K562 (cell line): ENCODE results near the gene EFNA2. TPM values are rescaled to one million over a fixed set of nuclear protein-coding genes. Genes with fewer than 3 reads are reported as not detected.
A peak's percentile ranks its signal among the peaks of the same experiment; 100 is the strongest.

Experiments used
- ATAC-seq: fragments of 200-7000 bp; cut with Tn5 transposase; 3 replicates; pipeline ENCODE4 v1.9.1; 2020; ENCODE audit warnings: moderate library complexity
- BruUV-seq: library from RNA; stranded (reverse); fragments of 400-500 nt; replicated peaks from 2 replicates; lab custom pipeline; 2021; lab: Mats Ljungman, UMichigan
- CTCF ChIA-PET: fragments of 300-600 bp; formaldehyde crosslinking; extraction: SDS; loops from one replicate; lab custom pipeline; 2021; ENCODE audit warnings: low intra/inter-chr PET ratio; lab: Yijun Ruan, JAX
- POLR2A ChIA-PET: fragments of 300-600, 350-650 bp; sonication (Branson Sonifier 250); formaldehyde crosslinking; extraction: SDS; loops from one replicate; lab custom pipeline; 2021; ENCODE audit warnings: antibody characterized with exemption, inconsistent platforms; lab: Yijun Ruan, JAX
- DNase-seq, 4 experiments: peaks; one replicate each; pipeline versions ENCODE4 v3.0.0 to v3.0.0-alpha.2; 2011 to 2018; ENCODE audit warnings: low spot score in 3 of 4, mixed read lengths in 3 of 4; ENCODE audit errors: extremely low read depth in 1 of 4
- FAIRE-seq: peaks from 2 replicates; lab custom pipeline; 2011; peaks lifted over from hg19 to GRCh38; lab: Jason Lieb, UNC
- H2AFZ ChIP-seq: 2 replicates; pipeline ENCODE4 v1.6.0; 2011; ENCODE audit warnings: low read depth, low read length, control low read depth, inconsistent platforms
- H3K27ac ChIP-seq: fragments of 200-600 bp; 3 replicates; pipeline ENCODE4 v1.8.0; 2011; ENCODE audit warnings: low read depth, mild to moderate bottlenecking, control low read depth, inconsistent platforms, low read length, moderate library complexity, mixed read lengths; ENCODE audit errors: extremely low read depth
- H3K27me3 ChIP-seq, 2 experiments: fragments of 300-600 bp in 1 of 2; 2 replicates in 1 of 2; 3 replicates in 1 of 2; pipeline versions ENCODE4 v1.6.0 to v1.8.0; 2011; ENCODE audit warnings: inconsistent platforms in 2 of 2, low read length in 2 of 2, mild to moderate bottlenecking in 1 of 2, mixed read lengths in 1 of 2, moderate library complexity in 1 of 2; ENCODE audit not compliant: control insufficient read depth in 2 of 2, insufficient read depth in 2 of 2
- H3K36me3 ChIP-seq: fragments of 300-600 bp; 3 replicates; pipeline ENCODE4 v1.8.0; 2011; ENCODE audit warnings: mild to moderate bottlenecking, low read length, inconsistent platforms; ENCODE audit not compliant: control insufficient read depth, insufficient read depth
- H3K4me1 ChIP-seq, 2 experiments: fragments of 200-600 bp in 1 of 2; replicated peaks in 1 of 2; 2 replicates in 1 of 2; 3 replicates in 1 of 2; pipeline versions ENCODE4 v1.5.1 to v1.8.0; 2011; ENCODE audit warnings: inconsistent platforms in 2 of 2, low read length in 2 of 2, mild to moderate bottlenecking in 1 of 2, mixed read lengths in 1 of 2, moderate library complexity in 1 of 2; ENCODE audit not compliant: control insufficient read depth in 2 of 2, insufficient read depth in 2 of 2
- H3K4me2 ChIP-seq: 2 replicates; pipeline ENCODE4 v1.6.1; 2011; ENCODE audit warnings: low read length, control low read depth, inconsistent platforms, mixed read lengths; ENCODE audit not compliant: insufficient read depth
- H3K4me3 ChIP-seq: fragments of 200-600 bp; sonication (generic), shearing (Covaris generic); 2 replicates; pipeline ENCODE4 v1.5.1; 2016; ENCODE audit warnings: control low read depth, inconsistent platforms
- H3K79me2 ChIP-seq: fragments of 200-600 bp; 3 replicates; pipeline ENCODE4 v1.8.0; 2011; ENCODE audit warnings: low read length, inconsistent platforms; ENCODE audit not compliant: control insufficient read depth, insufficient read depth
- H3K9ac ChIP-seq, 2 experiments: 2 replicates each; pipeline versions ENCODE4 v1.6.0 to v1.6.1; 2011; ENCODE audit warnings: low read depth in 2 of 2, low read length in 2 of 2, control low read depth in 1 of 2, inconsistent platforms in 1 of 2, mild to moderate bottlenecking in 1 of 2, mixed read lengths in 1 of 2; ENCODE audit not compliant: insufficient read depth in 1 of 2
- H3K9me1 ChIP-seq: one replicate; pipeline ENCODE4 v1.6.0; 2011; ENCODE audit warnings: inconsistent platforms, mild to moderate bottlenecking, low read length, moderate library complexity; ENCODE audit not compliant: control insufficient read depth, insufficient read depth
- H3K9me3 ChIP-seq: replicated peaks from 2 replicates; pipeline ENCODE4 v1.5.1; 2011; ENCODE audit warnings: low read depth, low read length, inconsistent platforms; ENCODE audit not compliant: control insufficient read depth, insufficient read depth
- H4K20me1 ChIP-seq: replicated peaks from 2 replicates; pipeline ENCODE4 v1.6.1; 2011; ENCODE audit warnings: low read length, inconsistent platforms, mixed read lengths; ENCODE audit not compliant: control insufficient read depth, insufficient read depth
- BCOR ChIP-seq: fragments of 450-650 bp; IDR thresholded peaks from 2 replicates; pipeline ENCODE4 v1.6.1; 2016
- CREB3L1 ChIP-seq: fragments of 450-650 bp; IDR thresholded peaks from 2 replicates; pipeline ENCODE4 v1.6.1; 2014; ENCODE audit warnings: low read depth, mild to moderate bottlenecking, moderate library complexity, borderline replicate concordance
- FOXJ3 ChIP-seq: sonication (generic); formaldehyde crosslinking; IDR thresholded peaks from 2 replicates; pipeline ENCODE4 v1.4.0; 2020; ENCODE audit warnings: mild to moderate bottlenecking, missing genetic modification reagents
- HDAC2 ChIP-seq: fragments of 450-650 bp; IDR thresholded peaks from 2 replicates; pipeline ENCODE4 v1.6.1; 2016; ENCODE audit warnings: mild to moderate bottlenecking
- HIVEP1 ChIP-seq: fragments of 250-450 bp; sonication (Bioruptor Pico); IDR thresholded peaks from 2 replicates; pipeline ENCODE4 v1.4.0; 2020; ENCODE audit warnings: mild to moderate bottlenecking
- HNRNPK ChIP-seq: fragments of 200-400 bp; formaldehyde crosslinking; IDR thresholded peaks from one replicate; pipeline ENCODE4 v1.6.1; 2018; ENCODE audit warnings: mild to moderate bottlenecking, low read depth, low read length; ENCODE audit not compliant: poor library complexity, severe bottlenecking
- HNRNPL ChIP-seq: fragments of 200-400 bp; formaldehyde crosslinking; IDR thresholded peaks from 2 replicates; pipeline ENCODE4 v1.6.1; 2017; ENCODE audit warnings: low read depth, mild to moderate bottlenecking, low read length
- KDM1A ChIP-seq, 2 experiments: fragments of 450-650 bp; IDR thresholded peaks; 2 replicates each; pipeline ENCODE4 v1.6.1; 2016; ENCODE audit warnings: mild to moderate bottlenecking in 2 of 2
- NFIC ChIP-seq: fragments of 450-650 bp; IDR thresholded peaks from 2 replicates; pipeline ENCODE4 v1.6.1; 2017; ENCODE audit warnings: mild to moderate bottlenecking, inconsistent platforms
- NR2C2 ChIP-seq, 2 experiments: fragments of 200-800 bp in 1 of 2; sonication (Bioruptor generic) in 1 of 2; sonication (generic) in 1 of 2; formaldehyde crosslinking in 1 of 2; IDR thresholded peaks; 2 replicates each; pipeline versions ENCODE4 v1.6.1 to v1.8.0; 2016 to 2022; ENCODE audit warnings: mild to moderate bottlenecking in 1 of 2, missing compliant biosample characterization in 1 of 2, missing genetic modification characterization in 1 of 2, missing genetic modification reagents in 1 of 2
- PTBP1 ChIP-seq: fragments of 200-400 bp; formaldehyde crosslinking; IDR thresholded peaks from 2 replicates; pipeline ENCODE4 v1.6.1; 2017; ENCODE audit warnings: low read depth, low read length
- RBM25 ChIP-seq: fragments of 200-400 bp; formaldehyde crosslinking; IDR thresholded peaks from 2 replicates; pipeline ENCODE4 v1.6.1; 2018; ENCODE audit warnings: low read length, low read depth, moderate library complexity; ENCODE audit not compliant: severe bottlenecking
- SMARCA5 ChIP-seq: fragments of 450-650 bp; IDR thresholded peaks from 2 replicates; pipeline ENCODE4 v1.6.1; 2016
- TCF7 ChIP-seq: sonication (generic); IDR thresholded peaks from 2 replicates; pipeline ENCODE4 v1.6.1; 2016; ENCODE audit warnings: antibody characterized with exemption, borderline replicate concordance
- THAP7 ChIP-seq: fragments of 250-450 bp; sonication (Bioruptor Pico); IDR thresholded peaks from 2 replicates; pipeline ENCODE4 v1.5.0; 2021
- ZC3H11A ChIP-seq: IDR thresholded peaks from 2 replicates; pipeline ENCODE4 v1.6.1; 2012; ENCODE audit warnings: low read depth, low read length, improper control_type of control experiment
- WGBS: fragments of 100-300 bp; shearing (Covaris generic); methylation state at CpG from one replicate; pipeline ENCODE4 v1.1.6; 2016; ENCODE audit warnings: low coverage, mixed read lengths; ENCODE audit not compliant: insufficient coverage; ENCODE audit errors: missing lambda C conversion rate; 5-methylcytosine and 5-hydroxymethylcytosine counted together
- in situ Hi-C: fragments of 300-500 bp; cut with MboI; formaldehyde crosslinking; loops from 4 replicates; pipeline ENCODE4 v1.15.0; 2018; ENCODE audit warnings: inconsistent platforms, mixed read lengths
- intact Hi-C: fragments of 100-400 bp; cut with micrococcal nuclease; formaldehyde crosslinking; loops from 2 replicates; pipeline ENCODE4 v1.14.2; 2022
- polyA plus RNA-seq, 8 experiments: library from polyadenylated mRNA; depleted of rRNA in 4 of 8; stranded (reverse) in 5 of 8; unstranded in 3 of 8; fragments of >200 nt; fragmentation: Nextera tagmentation in 2 of 8; fragmentation: Illumina TruSeq in 1 of 8; extraction: Ambion mirVana in 2 of 8; extraction: Trizol in 1 of 8; gene quantifications; 2 replicates each; pipeline versions ENCODE4 v1.2.1 to v1.2.3, GENCODE V29; 2011 to 2014; ENCODE audit warnings: inconsistent platforms in 1 of 8, missing spikeins in 1 of 8
- total RNA-seq, 7 experiments: library from RNA; depleted of rRNA in 6 of 7; stranded (reverse); fragments of >200 nt in 6 of 7; fragmentation: Illumina TruSeq in 2 of 7; extraction: Trizol in 2 of 7; gene quantifications; 2 replicates each; pipeline versions ENCODE4 v1.2.1 to v1.2.3, GENCODE V29; 2011 to 2021; ENCODE audit warnings: low replicate concordance in 1 of 7

EFNA2 gene
- total and polyA plus RNA-seq, 9 of the 15 experiments (the other 6 are each of a cell fraction or from before 2014, with no cell fraction given): 0.11 to 0.44 (median 0.15) TPM; not detected in 6

- TF ChIP-seq ZC3H11A (no peak), HNRNPK (no peak)
Observed at GRCh38 chr19:1324806-1325567, 39.3 kb downstream of the EFNA2 start (continued).

GRCh38 chr19:1325568-1326294 is 40.1 kb downstream of the EFNA2 start:
- H3K4me3 ChIP-seq: peak overlapping the region; percentile 39

More at GRCh38 chr19:1325568-1326294, 40.1 kb downstream of the EFNA2 start:
- no TSS peak for BruUV-seq
- 81% methylated on average over 25 of the region's 38 CpGs for WGBS
- TF ChIP-seq KDM1A (IDR thresholded peaks at IDR 0.05) (peak; percentile 60 to 75; a peak in 3 of 4 replicates), PTBP1 (0 out of 2 replicates have a peak, but pooled peaks have one; percentile 48), RBM25 (peak; percentile 66), THAP7 (CRISPR knock-in tag) (no peak), HDAC2 (0 out of 2 replicates have a peak, but pooled peaks have one; percentile 31), NFIC (no peak), SMARCA5 (0 out of 2 replicates have a peak, but pooled peaks have one; percentile 26), FOXJ3 (no peak), TCF7 (no peak), CREB3L1 (no peak), BCOR (peak; percentile 75), NR2C2 (CRISPR knock-in tag; IDR thresholded peaks at IDR 0.05) (0 out of 2 replicates have a peak, but pooled peaks have one; percentile 5), NR2C2 (tag; IDR thresholded peaks at IDR 0.05) (peak; percentile 65), HIVEP1 (CRISPR knock-in tag) (no peak), HNRNPL (peak; percentile 100)
- TF ChIP-seq, all 486 proteins: peak for 8
- H3K36me3 ChIP-seq: no peaks in the 10 kb centered on the region
- intact Hi-C loops (no loop called here), in situ Hi-C loops (no loop called here)
- DNase-seq (no peak), FAIRE-seq (no peak), ATAC-seq (no peak)
- peaks cover 3% of the 10 kb centered on the region for H3K9me1 ChIP-seq
- peak overlapping the region; percentile 66 for H3K4me2 ChIP-seq
- H3K27ac ChIP-seq: no peak overlapping the region; the same call in 2 of the 3 replicates
- H3K4me1 ChIP-seq: peaks cover 5 to 55% of the 10 kb centered on the region in 2 experiments
- no peaks in the 10 kb centered on the region for H3K79me2 ChIP-seq
- H2AFZ ChIP-seq: peak overlapping the region; percentile 93
- no peaks in the 10 kb centered on the region for H3K9me3 ChIP-seq
- H3K27me3 ChIP-seq: no peaks in the 10 kb centered on the region
- H3K9ac ChIP-seq: peak overlapping the region in 1 of 2 experiments; percentile 90; a peak in 2 of 4 replicates
- no peaks in the 10 kb centered on the region for H4K20me1 ChIP-seq
- CTCF ChIA-PET: interaction anchor here (0.6 kb wide), 1 partner anchor 49 kb away, joined by 3 read pairs; no protein-coding TSS in a partner anchor
- POLR2A ChIA-PET: no interaction called here
